ENCODE data around the gene SMARCAL1.

DNA sequence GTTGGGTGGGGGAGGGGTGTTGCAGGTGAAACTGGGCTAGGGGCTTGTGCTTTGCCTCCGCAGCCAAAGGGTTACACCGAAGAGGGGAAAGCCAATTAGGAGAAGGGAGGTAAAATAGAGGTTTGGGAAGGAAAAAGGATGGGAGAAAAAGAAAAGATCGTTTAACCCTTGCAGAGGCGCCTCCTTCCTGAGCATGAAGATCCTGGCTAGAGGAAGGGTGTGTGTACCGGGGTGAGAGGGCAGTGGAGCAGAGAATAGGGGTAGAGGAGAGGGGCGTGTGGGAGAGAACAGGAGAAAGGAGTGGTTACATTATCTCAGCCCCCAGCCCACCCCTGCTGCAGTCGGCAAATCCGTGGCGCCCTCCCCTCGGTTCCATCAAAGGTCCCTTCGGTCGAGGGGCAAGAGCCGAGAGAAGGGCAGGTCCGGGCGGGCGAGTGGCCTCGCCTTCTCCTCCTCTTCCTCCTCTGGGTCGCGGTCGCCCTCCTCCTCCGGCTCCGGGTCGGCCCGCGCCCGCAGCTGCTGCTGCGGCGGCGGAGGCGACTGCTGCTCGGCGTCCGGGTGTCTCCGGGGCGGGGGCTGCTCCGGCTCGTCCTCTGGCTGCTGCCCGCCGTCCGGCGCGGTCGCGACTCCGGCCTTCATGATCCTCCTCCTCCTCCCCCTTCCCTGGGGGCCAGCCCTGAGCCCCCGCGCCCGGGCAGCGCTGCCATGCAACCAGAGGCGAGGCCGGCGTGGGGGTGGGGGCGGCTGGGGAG is 41.1 kb upstream of the SMARCAL1 start:
- TF ChIP-seq RXRA (CRISPR knock-in tag; IDR thresholded peaks at IDR 0.05) (no peak), POLR2A (IDR thresholded peaks at IDR 0.05; ENCODE audit: insufficient read depth in 1 of 2, low read depth in 2 of 2, low read length in 2 of 2) (no peak), PAXIP1 (CRISPR knock-in tag; conservative IDR thresholded peaks at IDR 0.05) (no peak), CTCF (CRISPR knock-in tag; IDR thresholded peaks at IDR 0.05) (no peak), RAD51 (IDR thresholded peaks at IDR 0.05; ENCODE audit: borderline replicate concordance) (no peak), ZFP1 (CRISPR knock-in tag; IDR thresholded peaks at IDR 0.05) (no peak), TAF1 (CRISPR knock-in tag; IDR thresholded peaks at IDR 0.05) (no peak), ZNF619 (CRISPR knock-in tag; IDR thresholded peaks at IDR 0.05) (no peak), ZNF282 (IDR thresholded peaks at IDR 0.05; ENCODE audit: partially characterized antibody) (no peak), ZNF441 (CRISPR knock-in tag; IDR thresholded peaks at IDR 0.05; ENCODE audit: borderline replicate concordance) (no peak), UBTF (CRISPR knock-in tag; IDR thresholded peaks at IDR 0.05) (no peak)
- TF ChIP-seq, protein P1, sequence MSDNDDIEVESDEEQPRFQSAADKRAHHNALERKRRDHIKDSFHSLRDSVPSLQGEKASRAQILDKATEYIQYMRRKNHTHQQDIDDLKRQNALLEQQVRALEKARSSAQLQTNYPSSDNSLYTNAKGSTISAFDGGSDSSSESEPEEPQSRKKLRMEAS (IDR thresholded peaks at IDR 0.05) = no peak
- TF ChIP-seq, protein P2, sequence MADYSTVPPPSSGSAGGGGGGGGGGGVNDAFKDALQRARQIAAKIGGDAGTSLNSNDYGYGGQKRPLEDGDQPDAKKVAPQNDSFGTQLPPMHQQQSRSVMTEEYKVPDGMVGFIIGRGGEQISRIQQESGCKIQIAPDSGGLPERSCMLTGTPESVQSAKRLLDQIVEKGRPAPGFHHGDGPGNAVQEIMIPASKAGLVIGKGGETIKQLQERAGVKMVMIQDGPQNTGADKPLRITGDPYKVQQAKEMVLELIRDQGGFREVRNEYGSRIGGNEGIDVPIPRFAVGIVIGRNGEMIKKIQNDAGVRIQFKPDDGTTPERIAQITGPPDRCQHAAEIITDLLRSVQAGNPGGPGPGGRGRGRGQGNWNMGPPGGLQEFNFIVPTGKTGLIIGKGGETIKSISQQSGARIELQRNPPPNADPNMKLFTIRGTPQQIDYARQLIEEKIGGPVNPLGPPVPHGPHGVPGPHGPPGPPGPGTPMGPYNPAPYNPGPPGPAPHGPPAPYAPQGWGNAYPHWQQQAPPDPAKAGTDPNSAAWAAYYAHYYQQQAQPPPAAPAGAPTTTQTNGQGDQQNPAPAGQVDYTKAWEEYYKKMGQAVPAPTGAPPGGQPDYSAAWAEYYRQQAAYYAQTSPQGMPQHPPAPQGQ (CRISPR knock-in tag; IDR thresholded peaks at IDR 0.05; ENCODE audit: borderline replicate concordance) = no peak
- TF ChIP-seq, protein P3, sequence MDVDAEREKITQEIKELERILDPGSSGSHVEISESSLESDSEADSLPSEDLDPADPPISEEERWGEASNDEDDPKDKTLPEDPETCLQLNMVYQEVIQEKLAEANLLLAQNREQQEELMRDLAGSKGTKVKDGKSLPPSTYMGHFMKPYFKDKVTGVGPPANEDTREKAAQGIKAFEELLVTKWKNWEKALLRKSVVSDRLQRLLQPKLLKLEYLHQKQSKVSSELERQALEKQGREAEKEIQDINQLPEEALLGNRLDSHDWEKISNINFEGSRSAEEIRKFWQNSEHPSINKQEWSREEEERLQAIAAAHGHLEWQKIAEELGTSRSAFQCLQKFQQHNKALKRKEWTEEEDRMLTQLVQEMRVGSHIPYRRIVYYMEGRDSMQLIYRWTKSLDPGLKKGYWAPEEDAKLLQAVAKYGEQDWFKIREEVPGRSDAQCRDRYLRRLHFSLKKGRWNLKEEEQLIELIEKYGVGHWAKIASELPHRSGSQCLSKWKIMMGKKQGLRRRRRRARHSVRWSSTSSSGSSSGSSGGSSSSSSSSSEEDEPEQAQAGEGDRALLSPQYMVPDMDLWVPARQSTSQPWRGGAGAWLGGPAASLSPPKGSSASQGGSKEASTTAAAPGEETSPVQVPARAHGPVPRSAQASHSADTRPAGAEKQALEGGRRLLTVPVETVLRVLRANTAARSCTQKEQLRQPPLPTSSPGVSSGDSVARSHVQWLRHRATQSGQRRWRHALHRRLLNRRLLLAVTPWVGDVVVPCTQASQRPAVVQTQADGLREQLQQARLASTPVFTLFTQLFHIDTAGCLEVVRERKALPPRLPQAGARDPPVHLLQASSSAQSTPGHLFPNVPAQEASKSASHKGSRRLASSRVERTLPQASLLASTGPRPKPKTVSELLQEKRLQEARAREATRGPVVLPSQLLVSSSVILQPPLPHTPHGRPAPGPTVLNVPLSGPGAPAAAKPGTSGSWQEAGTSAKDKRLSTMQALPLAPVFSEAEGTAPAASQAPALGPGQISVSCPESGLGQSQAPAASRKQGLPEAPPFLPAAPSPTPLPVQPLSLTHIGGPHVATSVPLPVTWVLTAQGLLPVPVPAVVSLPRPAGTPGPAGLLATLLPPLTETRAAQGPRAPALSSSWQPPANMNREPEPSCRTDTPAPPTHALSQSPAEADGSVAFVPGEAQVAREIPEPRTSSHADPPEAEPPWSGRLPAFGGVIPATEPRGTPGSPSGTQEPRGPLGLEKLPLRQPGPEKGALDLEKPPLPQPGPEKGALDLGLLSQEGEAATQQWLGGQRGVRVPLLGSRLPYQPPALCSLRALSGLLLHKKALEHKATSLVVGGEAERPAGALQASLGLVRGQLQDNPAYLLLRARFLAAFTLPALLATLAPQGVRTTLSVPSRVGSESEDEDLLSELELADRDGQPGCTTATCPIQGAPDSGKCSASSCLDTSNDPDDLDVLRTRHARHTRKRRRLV (CRISPR knock-in tag; IDR thresholded peaks at IDR 0.05) = no peak
